NCI-H1105 treated with DMSO at 0.1 percent for 48 hours (cell line): ENCODE measurements around the gene CTRL.

Experiments
- DNase-seq: peaks from one replicate; lab custom pipeline; 2025; lab: John Stamatoyannopoulos, UW

The CTRL gene

GRCh38 chr16:67886387-67886786 is 45.3 kb downstream of the CTRL start:
- no peak for DNase-seq

GRCh38 chr16:67885976-67886375 is 45.7 kb downstream of the CTRL start:
- no peak for DNase-seq

GRCh38 chr16:67885545-67885944 is 46.1 kb downstream of the CTRL start:
- no peak for DNase-seq

GRCh38 chr16:67884684-67885083 is 47.0 kb downstream of the CTRL start, which contains the start of gene NRN1L:
Gene NRN1L, plus strand, starts transcription at chr16:67884885. Its CDS starts 19 bp downstream, at chr16:67884904.
- DNase-seq = peak; percentile 68

DNA sequence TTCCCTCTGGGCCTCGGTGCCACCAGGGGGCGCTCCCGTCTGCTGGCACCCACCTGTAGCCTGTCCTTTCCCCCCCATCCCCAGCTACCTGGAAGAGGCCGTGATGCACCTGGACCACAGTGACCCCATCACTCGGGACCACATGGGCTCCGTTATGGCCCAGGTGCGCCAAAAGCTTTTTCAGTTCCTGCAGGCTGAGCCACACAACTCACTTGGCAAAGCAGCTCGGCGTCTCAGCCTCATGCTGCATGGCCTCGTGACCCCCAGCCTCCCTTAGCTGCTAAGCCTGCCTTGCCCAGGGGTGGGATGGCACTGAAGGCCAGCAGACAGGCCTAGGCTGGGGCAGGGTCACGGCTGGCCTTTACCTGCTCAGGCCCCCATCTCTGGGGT is 47.8 kb downstream of the CTRL start:
- DNase-seq = peak; percentile 20

GRCh38 chr16:67883146-67883871 is 48.4 kb downstream of the CTRL start:
- no peak for DNase-seq

GRCh38 chr16:67882374-67883145 is 49.1 kb downstream of the CTRL start:
- no peak for DNase-seq

DNA sequence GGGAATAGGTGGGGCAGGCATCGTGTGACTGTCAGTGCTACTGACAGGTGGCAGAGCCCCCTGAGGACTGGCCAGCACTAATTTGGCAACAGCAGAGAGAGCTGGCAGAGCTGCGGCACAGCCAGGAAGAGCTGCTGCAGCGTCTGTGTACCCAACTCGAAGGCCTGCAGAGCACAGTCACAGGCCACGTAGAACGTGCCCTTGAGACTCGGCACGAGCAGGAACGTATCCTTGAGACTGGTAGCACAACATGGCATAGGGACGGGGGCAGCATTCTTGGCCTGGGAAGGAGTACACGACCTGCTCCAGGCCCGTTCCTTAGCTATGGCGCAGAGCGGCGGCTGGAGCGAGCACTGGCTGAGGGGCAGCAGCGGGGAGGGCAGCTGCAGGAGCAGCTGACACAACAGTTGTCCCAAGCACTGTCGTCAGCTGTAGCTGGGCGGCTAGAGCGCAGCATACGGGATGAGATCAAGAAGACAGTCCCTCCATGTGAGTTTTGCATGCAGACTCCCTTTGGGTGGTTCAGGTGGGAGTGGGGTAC is 50.0 kb downstream of the CTRL start:
- no peak for DNase-seq

DNA sequence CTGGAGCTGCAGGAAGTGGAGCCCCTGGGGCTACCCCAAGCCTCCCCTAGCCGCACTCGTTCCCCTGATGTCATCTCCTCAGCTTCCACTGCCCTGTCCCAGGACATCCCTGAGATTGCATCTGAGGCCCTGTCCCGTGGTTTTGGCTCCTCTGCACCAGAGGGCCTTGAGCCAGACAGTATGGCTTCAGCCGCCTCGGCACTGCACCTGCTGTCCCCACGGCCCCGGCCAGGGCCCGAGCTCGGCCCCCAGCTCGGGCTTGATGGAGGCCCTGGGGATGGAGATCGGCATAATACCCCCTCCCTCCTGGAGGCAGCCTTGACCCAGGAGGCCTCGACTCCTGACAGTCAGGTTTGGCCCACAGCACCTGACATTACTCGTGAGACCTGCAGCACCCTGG is 51.1 kb downstream of the CTRL start:
- DNase-seq = no peak

DNA sequence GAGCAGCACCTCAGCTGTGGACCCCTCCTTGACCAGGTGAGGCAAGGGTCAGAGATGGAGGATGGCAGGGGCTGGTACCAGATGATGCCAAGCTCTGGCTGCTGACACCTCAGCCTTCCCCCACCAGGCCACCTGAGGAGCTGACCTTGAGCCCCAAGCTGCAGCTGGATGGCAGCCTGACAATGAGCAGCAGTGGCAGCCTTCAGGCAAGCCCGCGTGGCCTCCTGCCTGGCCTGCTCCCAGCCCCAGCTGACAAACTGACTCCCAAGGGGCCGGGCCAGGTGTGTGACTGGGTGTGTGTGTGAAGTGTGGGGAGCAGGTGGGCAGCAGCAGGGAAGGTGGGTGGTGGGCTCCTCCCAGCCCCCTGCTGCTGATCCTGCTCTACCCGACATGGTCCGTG is 51.7 kb downstream of the CTRL start:
- no peak for DNase-seq
